Measurements from ENCODE around the gene PRDM5. TPM values are rescaled to one million over a fixed set of nuclear protein-coding genes. Genes with fewer than 3 reads are reported as not detected.
A peak's percentile ranks its signal among the peaks of the same experiment; 100 is the strongest.

PRDM5 gene
- total and polyA plus RNA-seq, 10 of the 15 experiments (the other 5 are each of a cell fraction or from before 2014, with no cell fraction given) = 0.07 TPM; not detected in 9

DNA sequence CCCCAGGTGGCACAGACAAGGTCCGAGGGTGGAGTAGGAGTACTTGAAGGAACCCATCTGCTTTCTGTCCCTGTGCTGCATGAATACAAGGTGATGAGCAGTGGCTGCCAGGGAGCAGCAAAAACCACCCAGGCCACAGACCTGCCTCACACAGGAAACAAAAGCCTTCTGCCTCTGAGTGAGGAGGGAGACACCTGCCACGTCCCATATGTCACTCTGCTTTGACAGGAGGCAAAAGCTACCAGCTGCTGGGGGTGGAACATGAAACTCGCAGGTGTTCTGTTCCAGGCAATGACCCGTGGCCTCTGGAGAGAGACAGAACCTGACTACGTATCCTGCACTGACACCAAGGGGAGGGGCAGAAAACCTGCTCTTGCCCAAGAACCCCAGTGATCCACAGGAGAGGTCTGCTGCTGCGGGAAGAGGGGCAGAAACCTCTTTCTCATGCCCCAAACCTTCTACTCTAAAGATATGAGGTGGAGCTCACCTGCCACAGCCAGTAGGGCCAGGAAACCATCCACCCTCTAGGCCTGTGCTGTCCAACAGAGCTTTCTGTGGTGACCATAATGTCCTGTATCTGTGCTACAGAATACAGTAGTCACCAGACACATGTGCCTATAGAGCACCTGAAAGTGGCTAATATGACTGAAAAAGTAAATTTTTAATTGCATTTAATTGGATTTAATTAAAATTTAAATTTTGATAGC lies 172.9 kb downstream of the PRDM5 start (continued):
- TF ChIP-seq, protein P1, sequence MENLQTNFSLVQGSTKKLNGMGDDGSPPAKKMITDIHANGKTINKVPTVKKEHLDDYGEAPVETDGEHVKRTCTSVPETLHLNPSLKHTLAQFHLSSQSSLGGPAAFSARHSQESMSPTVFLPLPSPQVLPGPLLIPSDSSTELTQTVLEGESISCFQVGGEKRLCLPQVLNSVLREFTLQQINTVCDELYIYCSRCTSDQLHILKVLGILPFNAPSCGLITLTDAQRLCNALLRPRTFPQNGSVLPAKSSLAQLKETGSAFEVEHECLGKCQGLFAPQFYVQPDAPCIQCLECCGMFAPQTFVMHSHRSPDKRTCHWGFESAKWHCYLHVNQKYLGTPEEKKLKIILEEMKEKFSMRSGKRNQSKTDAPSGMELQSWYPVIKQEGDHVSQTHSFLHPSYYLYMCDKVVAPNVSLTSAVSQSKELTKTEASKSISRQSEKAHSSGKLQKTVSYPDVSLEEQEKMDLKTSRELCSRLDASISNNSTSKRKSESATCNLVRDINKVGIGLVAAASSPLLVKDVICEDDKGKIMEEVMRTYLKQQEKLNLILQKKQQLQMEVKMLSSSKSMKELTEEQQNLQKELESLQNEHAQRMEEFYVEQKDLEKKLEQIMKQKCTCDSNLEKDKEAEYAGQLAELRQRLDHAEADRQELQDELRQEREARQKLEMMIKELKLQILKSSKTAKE (IDR thresholded peaks at IDR 0.05; ENCODE audit: low read depth, poor library complexity, severe bottlenecking) = peak; percentile 29
- peak; percentile 71 for TF ChIP-seq IKZF1 (conservative IDR thresholded peaks at IDR 0.05)
- no peak for TF ChIP-seq WRNIP1 (IDR thresholded peaks at IDR 0.05; ENCODE audit: borderline replicate concordance, low read depth, low read length)
- TF ChIP-seq ZNF207 (IDR thresholded peaks at IDR 0.05; ENCODE audit: borderline replicate concordance) = no peak
- no peak for TF ChIP-seq NR2C2 (IDR thresholded peaks at IDR 0.05; ENCODE audit: borderline replicate concordance, control insufficient read depth, insufficient read length, low read depth)
- TF ChIP-seq EP300 (IDR thresholded peaks at IDR 0.05; ENCODE audit: borderline replicate concordance in 1 of 2, control insufficient read depth in 1 of 2, low read depth in 2 of 2, low read length in 2 of 2) = peak; percentile 29 to 74; a peak in 2 of 4 replicates
- no peak for TF ChIP-seq ZNF24 (IDR thresholded peaks at IDR 0.05)
- peak; percentile 66 for TF ChIP-seq MTA2 (IDR thresholded peaks at IDR 0.05; ENCODE audit: low read depth)
- TF ChIP-seq GATAD2B (conservative IDR thresholded peaks at IDR 0.05; ENCODE audit: low read depth) = no peak
- TF ChIP-seq ZNF274 (IDR thresholded peaks at IDR 0.05; ENCODE audit: insufficient read depth, insufficient read length) = no peak
- TF ChIP-seq, protein P2, sequence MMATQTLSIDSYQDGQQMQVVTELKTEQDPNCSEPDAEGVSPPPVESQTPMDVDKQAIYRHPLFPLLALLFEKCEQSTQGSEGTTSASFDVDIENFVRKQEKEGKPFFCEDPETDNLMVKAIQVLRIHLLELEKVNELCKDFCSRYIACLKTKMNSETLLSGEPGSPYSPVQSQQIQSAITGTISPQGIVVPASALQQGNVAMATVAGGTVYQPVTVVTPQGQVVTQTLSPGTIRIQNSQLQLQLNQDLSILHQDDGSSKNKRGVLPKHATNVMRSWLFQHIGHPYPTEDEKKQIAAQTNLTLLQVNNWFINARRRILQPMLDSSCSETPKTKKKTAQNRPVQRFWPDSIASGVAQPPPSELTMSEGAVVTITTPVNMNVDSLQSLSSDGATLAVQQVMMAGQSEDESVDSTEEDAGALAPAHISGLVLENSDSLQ (IDR thresholded peaks at IDR 0.05) = peak; percentile 90
- 0 out of 2 replicates have a peak, but pooled peaks have one; percentile 6 for TF ChIP-seq BCL11A (IDR thresholded peaks at IDR 0.05; ENCODE audit: low read depth, low read length)
- TF ChIP-seq SMC3 (IDR thresholded peaks at IDR 0.05; ENCODE audit: borderline replicate concordance, low read length) = 0 out of 2 replicates have a peak, but pooled peaks have one; percentile 1
- TF ChIP-seq BHLHE40 (IDR thresholded peaks at IDR 0.05; ENCODE audit: borderline replicate concordance in 1 of 2, low read depth in 2 of 2, low read length in 1 of 2) = peak in 1 of 2 experiments; percentile 43; a peak in 1 of 4 replicates
- no peak for TF ChIP-seq RB1 (IDR thresholded peaks at IDR 0.05; ENCODE audit: borderline replicate concordance)
- TF ChIP-seq, protein P3, sequence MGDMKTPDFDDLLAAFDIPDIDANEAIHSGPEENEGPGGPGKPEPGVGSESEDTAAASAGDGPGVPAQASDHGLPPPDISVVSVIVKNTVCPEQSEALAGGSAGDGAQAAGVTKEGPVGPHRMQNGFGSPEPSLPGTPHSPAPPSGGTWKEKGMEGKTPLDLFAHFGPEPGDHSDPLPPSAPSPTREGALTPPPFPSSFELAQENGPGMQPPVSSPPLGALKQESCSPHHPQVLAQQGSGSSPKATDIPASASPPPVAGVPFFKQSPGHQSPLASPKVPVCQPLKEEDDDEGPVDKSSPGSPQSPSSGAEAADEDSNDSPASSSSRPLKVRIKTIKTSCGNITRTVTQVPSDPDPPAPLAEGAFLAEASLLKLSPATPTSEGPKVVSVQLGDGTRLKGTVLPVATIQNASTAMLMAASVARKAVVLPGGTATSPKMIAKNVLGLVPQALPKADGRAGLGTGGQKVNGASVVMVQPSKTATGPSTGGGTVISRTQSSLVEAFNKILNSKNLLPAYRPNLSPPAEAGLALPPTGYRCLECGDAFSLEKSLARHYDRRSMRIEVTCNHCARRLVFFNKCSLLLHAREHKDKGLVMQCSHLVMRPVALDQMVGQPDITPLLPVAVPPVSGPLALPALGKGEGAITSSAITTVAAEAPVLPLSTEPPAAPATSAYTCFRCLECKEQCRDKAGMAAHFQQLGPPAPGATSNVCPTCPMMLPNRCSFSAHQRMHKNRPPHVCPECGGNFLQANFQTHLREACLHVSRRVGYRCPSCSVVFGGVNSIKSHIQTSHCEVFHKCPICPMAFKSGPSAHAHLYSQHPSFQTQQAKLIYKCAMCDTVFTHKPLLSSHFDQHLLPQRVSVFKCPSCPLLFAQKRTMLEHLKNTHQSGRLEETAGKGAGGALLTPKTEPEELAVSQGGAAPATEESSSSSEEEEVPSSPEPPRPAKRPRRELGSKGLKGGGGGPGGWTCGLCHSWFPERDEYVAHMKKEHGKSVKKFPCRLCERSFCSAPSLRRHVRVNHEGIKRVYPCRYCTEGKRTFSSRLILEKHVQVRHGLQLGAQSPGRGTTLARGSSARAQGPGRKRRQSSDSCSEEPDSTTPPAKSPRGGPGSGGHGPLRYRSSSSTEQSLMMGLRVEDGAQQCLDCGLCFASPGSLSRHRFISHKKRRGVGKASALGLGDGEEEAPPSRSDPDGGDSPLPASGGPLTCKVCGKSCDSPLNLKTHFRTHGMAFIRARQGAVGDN (IDR thresholded peaks at IDR 0.05) = no peak
- TF ChIP-seq STAT3 (IDR thresholded peaks at IDR 0.05; ENCODE audit: low read depth, low read length) = no peak
- TF ChIP-seq TCF12 (IDR thresholded peaks at IDR 0.05; ENCODE audit: low read depth, low read length) = peak; percentile 99
- 0 out of 2 replicates have a peak, but pooled peaks have one; percentile 32 for TF ChIP-seq CHD2 (IDR thresholded peaks at IDR 0.05; ENCODE audit: borderline replicate concordance, low read depth, low read length)
- TF ChIP-seq, protein P4, sequence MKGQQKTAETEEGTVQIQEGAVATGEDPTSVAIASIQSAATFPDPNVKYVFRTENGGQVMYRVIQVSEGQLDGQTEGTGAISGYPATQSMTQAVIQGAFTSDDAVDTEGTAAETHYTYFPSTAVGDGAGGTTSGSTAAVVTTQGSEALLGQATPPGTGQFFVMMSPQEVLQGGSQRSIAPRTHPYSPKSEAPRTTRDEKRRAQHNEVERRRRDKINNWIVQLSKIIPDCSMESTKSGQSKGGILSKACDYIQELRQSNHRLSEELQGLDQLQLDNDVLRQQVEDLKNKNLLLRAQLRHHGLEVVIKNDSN (IDR thresholded peaks at IDR 0.05; ENCODE audit: borderline replicate concordance, extremely low read length, insufficient read depth, low read depth, low read length) = no peak
- TF ChIP-seq IKZF2 (IDR thresholded peaks at IDR 0.05) = peak; percentile 73 to 82
- TF ChIP-seq DPF2 (IDR thresholded peaks at IDR 0.05) = peak; percentile 49; the same call in 1 of the 2 replicates
